ENCODE measurements around the gene SMIM3.

The SMIM3 gene

GRCh38 chr5:150771034-150771795 lies 7.3 kb upstream of the SMIM3 start:
- TF ChIP-seq CTCF (IDR thresholded peaks at IDR 0.05; ENCODE audit: insufficient read depth, low read length, missing control alignments) = no peak
- ChIA-PET POLR2A (no interaction called here), CTCF (no interaction called here)
- DNase-seq (ENCODE audit: low read depth, low spot score) = no peak
- H3K4me3 ChIP-seq (ENCODE audit: low read depth, low read length) = no peak overlapping the region

GRCh38 chr5:150774145-150774544 lies 4.4 kb upstream of the SMIM3 start:
- TF ChIP-seq CTCF (IDR thresholded peaks at IDR 0.05; ENCODE audit: insufficient read depth, low read length, missing control alignments) = no peak
- CTCF ChIA-PET = interaction anchor here (0.5 kb wide), 1 partner anchor 11 kb away, joined by 3 read pairs; no protein-coding TSS in a partner anchor
- POLR2A ChIA-PET = interaction anchor here (0.7 kb wide), 1 partner anchor 9 kb away, joined by 4 read pairs; no protein-coding TSS in a partner anchor
- H3K4me3 ChIP-seq (ENCODE audit: low read depth, low read length) = no peak overlapping the region
- peak; percentile 65 for DNase-seq (ENCODE audit: low read depth, low spot score)

GRCh38 chr5:150777685-150778084 lies 872 bp upstream of the SMIM3 start:
- ChIA-PET POLR2A (interaction anchor here (0.8 to 1.8 kb wide), 3 partner anchors 20 to 77 kb away, joined by 3 to 7 read pairs (median 5); partner anchors contain the start of genes DCTN4 and RBM22), CTCF (interaction anchor here (0.7 to 3.8 kb wide), 9 partner anchors 9 to 319 kb away, joined by 3 to 23 read pairs (median 4); partner anchors contain the start of gene RBM22)
- TF ChIP-seq CTCF (IDR thresholded peaks at IDR 0.05; ENCODE audit: insufficient read depth, low read length, missing control alignments) = no peak
- peak overlapping the region; percentile 91 for H3K4me3 ChIP-seq (ENCODE audit: low read depth, low read length)
- DNase-seq (ENCODE audit: low read depth, low spot score) = no peak

DNA sequence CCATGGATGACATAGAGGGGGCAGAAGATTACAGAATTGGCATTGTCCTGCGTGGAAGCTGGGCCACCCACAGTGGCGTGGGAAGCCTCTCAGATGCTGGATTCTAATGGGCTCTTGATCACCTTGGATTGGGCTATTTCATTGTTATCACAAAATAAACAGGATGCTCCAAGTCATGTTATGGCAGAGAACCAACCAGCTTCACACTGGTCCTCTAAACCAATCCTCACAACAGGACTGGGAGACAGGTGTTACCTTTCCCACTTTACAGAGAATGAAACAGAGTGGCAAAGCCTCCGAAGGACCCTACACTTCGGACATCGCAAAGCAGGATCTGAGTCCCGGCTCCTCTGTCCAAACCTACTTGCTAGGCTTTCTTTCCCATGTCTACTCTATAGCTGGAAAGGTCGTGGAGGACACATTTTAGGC lies 455 bp upstream of the SMIM3 start:
- H3K4me3 ChIP-seq (ENCODE audit: low read depth, low read length) = peak overlapping the region; percentile 91
- TF ChIP-seq CTCF (IDR thresholded peaks at IDR 0.05; ENCODE audit: insufficient read depth, low read length, missing control alignments) = no peak
- ChIA-PET CTCF (interaction anchor here (0.7 to 3.8 kb wide), 14 partner anchors 8 to 319 kb away, joined by 3 to 23 read pairs (median 4); partner anchors contain the start of genes DCTN4, IRGM and RBM22), POLR2A (interaction anchor here (0.9 to 4.1 kb wide), 4 partner anchors 11 to 78 kb away, joined by 3 to 35 read pairs (median 6); partner anchors contain the start of genes DCTN4 and RBM22)
- DNase-seq (ENCODE audit: low read depth, low spot score) = no peak

GRCh38 chr5:150779397-150780186 lies 1.0 kb downstream of the SMIM3 start:
- peak overlapping the region; percentile 91 for H3K4me3 ChIP-seq (ENCODE audit: low read depth, low read length)
- TF ChIP-seq CTCF (IDR thresholded peaks at IDR 0.05; ENCODE audit: insufficient read depth, low read length, missing control alignments) = no peak
- CTCF ChIA-PET = interaction anchor here (0.8 to 3.8 kb wide), 10 partner anchors 9 to 320 kb away, joined by 3 to 23 read pairs (median 4); partner anchors contain the start of gene IRGM
- POLR2A ChIA-PET = interaction anchor here (0.5 to 4.1 kb wide), 2 partner anchors 10 to 1488 kb away, joined by 3 to 35 read pairs; no protein-coding TSS in a partner anchor
- DNase-seq (ENCODE audit: low read depth, low spot score) = no peak
